HK-2 (cell line): ENCODE measurements around the gene ASTN2.
"Not testable (repeated sequence)": the region's sequence is repeated elsewhere in the genome, so short reads cannot be mapped to it uniquely, and the experiment has no call there.

Source experiments
- DNase-seq: peaks from one replicate; pipeline ENCODE4 v3.0.0-alpha.2; 2018; ENCODE audit not compliant: unreplicated experiment

ASTN2 gene

DNA sequence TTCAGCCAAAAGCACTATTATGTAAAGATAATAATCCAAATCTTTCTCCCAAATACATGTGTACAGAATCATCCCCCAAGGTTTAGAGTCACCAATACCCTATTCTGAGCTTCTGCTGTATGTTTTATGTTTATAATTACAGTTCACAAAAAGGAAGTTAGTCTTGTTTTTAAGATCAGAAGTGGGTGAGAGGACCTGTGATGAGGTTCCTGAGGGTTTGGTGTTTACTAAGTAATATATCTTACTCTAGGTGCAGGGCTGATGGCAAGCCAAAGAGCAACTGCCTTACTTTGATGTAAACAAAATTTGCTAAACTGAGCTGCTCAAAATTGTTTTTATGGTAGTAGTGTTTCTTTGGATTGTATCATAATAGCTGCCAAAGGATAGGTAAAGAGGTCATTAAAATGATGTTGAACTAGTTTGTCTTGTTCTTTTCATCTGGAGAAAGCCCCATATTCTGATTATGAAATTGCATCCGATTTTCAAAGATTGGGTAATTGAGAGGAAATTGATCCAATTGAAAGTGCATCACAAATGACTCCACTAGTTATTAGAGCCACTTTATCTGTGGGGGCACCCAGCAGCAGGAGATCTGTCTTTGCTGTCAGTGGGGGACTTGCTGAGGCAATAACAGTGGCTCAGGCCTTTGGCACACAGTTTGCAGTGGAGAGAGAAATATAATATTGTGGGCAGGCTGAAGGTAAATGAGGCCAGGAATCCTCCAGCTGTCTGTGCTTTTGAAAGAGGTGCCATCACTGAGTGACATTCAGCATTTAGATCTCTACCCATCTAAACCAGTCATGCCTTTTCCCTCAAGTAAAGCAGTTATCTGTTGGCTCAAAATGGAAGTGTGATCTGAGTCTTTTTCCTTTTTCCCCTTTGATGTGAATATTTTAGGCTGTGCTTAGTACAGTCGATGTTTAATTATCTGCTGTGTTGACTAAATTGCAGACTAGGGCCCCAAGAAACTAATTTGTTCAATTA, 713.7 kb downstream of the ASTN2 start:
- no peak for DNase-seq

- DNase-seq, result no peak
Measured at GRCh38 chr9:116700279-116700678, 714.6 kb downstream of the ASTN2 start.

DNA sequence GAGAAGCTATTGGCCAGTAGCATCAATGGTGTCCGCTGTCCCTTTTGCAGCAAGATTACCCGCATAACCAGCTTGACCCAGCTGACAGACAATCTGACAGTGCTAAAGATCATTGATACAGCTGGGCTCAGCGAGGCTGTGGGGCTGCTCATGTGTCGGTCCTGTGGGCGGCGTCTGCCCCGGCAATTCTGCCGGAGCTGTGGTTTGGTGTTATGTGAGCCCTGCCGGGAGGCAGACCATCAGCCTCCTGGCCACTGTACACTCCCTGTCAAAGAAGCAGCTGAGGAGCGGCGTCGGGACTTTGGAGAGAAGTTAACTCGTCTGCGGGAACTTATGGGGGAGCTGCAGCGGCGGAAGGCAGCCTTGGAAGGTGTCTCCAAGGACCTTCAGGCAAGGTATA, 717.0 kb downstream of the ASTN2 start:
- no peak for DNase-seq

DNA sequence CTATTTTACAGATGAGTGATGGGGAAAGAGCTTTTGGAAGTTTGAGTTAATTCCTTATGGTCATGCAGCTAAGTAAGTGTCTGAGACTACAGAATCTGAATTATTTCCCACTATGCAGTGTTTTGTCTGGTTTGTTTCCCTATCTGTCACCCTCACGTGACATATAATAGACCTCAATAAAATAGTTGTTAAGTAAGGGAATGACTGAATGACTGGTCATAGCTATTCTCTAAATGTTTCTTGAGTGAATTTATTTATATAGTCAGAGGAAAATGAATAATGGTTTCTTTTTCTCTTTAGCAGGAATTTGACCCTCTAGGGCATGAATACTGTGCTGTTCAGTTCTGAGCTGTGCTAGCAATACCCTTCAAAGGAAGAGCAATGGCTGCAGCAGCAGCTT, 717.5 kb downstream of the ASTN2 start:
- DNase-seq, result no peak

- no peak for DNase-seq
Measured at GRCh38 chr9:116695438-116695837, 719.4 kb downstream of the ASTN2 start.

- no peak for DNase-seq
Measured at GRCh38 chr9:116694785-116695291, 720.0 kb downstream of the ASTN2 start.

GRCh38 chr9:116693233-116693731, 721.6 kb downstream of the ASTN2 start:
- DNase-seq, result no peak

DNA sequence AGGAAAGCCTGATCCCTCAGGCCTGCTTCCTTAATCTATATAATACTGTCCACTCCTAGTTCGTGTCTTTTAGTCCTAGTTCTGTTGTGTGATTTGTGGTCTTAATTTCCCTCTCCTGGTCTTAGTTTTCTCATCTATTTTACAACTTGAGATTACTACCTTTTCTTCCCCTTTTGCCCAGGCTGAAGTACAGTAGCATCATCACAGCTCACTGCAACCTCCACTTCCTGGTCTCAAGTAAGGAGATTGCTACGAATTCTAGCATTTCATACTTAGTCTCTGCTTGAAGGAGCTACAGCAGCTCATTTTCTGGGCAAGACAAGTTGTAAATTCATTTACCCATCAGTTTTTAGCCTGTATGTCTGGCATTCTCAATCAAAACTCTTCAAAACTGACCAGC, 722.2 kb downstream of the ASTN2 start:
- no peak for DNase-seq

DNA sequence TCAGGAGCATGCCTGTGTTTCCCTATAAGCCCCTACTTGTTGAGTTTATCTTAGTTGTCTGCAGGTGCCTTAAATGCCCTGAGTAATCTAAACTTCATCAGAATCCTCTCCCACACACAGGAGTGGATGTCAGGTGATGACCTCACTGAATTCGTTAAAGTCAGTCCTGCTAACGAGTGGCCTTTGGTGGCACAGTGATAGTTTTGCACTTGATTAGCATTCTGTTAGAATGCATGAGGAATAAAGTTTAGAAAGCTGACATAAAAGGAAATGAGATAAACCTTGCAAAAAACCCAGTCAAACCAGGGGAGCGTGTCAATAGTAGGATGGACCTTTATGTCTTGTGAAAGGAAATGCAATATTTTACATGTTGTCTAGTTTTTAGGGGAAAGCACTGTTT, 723.2 kb downstream of the ASTN2 start:
- no peak for DNase-seq

DNA sequence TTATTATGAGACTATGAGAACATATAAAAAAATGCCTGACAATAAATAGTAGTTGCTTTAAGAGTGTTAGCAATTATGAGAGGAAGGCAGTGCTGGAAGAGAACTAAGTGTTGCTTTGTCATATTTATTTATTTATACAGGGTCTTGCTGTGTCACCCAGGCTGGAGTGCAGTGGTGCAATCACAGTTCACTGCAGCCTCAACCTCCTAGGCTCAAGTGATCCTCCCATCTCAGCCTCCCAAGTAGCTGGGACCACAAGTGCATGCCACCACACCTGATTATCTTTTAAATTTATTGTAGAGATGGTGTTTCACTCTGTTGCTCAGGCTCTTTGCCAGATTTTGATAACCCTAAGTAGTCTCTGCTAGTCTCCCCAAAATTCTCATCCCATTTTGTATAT, 724.1 kb downstream of the ASTN2 start:
- not testable (repeated sequence) for DNase-seq

GRCh38 chr9:116689486-116690032, 725.3 kb downstream of the ASTN2 start:
- DNase-seq, result no peak

GRCh38 chr9:116688806-116689485, 725.9 kb downstream of the ASTN2 start:
- DNase-seq, result peak; percentile 25

GRCh38 chr9:116687754-116688135, 727.1 kb downstream of the ASTN2 start:
- no peak for DNase-seq

GRCh38 chr9:116687074-116687753, 727.6 kb downstream of the ASTN2 start, which contains the start of gene TRIM32:
Gene TRIM32, plus strand, starts transcription at chr9:116687305. Its CDS starts 10,438 bp downstream, at chr9:116697743.
- peak; percentile 96 for DNase-seq

- no peak for DNase-seq
Measured at GRCh38 chr9:116686693-116687073, 728.2 kb downstream of the ASTN2 start.

GRCh38 chr9:116686135-116686534, 728.7 kb downstream of the ASTN2 start:
- DNase-seq, result no peak

DNA sequence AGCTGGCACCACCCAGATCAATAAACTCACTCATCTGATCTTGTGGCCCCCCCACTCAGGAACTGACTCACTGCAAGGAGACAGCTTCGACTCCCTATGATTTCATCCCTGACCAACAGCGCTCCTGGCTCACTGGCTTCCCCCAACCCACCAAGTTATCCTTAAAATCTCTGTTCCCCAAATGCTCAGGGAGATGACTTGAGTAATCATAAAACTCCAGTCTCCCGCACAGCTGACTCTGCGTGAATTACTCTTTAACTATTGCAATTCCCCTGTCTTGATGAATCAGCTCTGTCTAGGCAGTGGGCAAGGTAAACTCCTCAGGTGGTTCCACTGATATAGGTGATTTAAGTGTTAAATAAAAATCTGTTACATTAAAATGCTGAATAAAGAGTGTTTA, 729.7 kb downstream of the ASTN2 start:
- DNase-seq, result peak; percentile 41

- DNase-seq, result no peak
Measured at GRCh38 chr9:116683535-116683934, 731.3 kb downstream of the ASTN2 start.

GRCh38 chr9:116674210-116674980, 740.5 kb downstream of the ASTN2 start:
- no peak for DNase-seq

DNA sequence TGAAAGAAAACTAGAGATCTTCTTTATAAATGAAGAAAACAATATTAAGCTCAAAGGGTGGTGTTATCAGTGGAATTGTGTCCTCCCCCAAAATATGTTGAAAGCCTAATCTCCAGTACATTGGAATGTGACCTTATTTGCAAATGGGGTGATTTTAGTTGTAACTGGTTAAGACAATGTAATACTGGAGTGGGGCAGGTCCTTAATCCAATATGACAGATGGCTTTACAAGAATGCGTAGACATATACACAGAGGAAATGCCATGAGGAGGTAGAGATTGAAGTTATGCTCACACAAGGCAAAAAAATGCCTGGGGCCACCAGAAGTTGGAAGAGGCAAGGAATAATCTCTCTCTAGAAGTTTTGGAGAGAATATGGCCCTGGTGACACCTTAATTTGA, 741.5 kb downstream of the ASTN2 start:
- no peak for DNase-seq

DNA sequence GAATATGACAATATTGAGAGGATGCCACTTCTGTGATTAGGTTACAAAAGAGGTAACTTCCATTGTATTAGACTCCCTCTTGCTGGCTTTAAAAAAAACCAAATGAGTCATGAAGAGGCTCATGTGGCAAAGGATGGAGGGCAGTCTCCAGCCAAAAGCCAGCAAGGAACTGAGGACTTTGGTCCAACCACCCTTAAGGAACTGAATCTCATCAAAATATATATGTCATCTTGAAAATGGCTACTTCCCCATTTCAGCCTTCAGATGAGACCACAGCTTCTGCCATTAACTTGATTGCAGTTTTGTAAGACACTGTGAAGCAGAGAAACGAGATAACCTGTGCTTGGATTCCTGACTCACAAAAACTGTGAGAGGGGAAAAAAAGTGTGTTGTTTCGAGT, 743.3 kb downstream of the ASTN2 start:
- no peak for DNase-seq
